ENCODE results near the gene LBHD1. TPM values are rescaled to one million over a fixed set of nuclear protein-coding genes. Genes with fewer than 3 reads are reported as not detected.

Gene LBHD1
- total RNA-seq, 1 experiment from 2014 or later = 8.7 TPM

DNA sequence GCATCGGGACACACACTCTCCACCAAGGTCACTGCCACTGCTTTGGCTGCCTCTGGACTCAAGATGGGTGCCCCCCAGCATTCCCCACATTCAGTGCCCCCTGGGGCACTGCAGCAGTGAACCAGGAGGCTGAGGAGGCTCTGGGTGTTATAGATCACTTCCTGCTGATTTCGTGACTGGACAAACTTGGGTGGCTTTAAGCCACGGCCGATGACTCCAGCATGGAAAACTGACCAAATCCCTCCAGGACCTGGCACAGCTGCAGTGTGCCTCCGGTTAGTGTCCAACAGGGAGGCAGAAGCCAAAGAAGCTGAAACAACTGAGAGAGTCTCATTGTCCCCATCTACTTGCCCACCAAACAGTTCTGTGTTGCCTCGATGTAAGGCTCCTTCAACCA lies 24.5 kb downstream of the LBHD1 start:
- H3K27me3 Mint-ChIP-seq (ENCODE audit: insufficient read depth, unreplicated experiment) = no peaks in the 10 kb centered on the region
- no peak overlapping the region for H3K4me3 Mint-ChIP-seq (ENCODE audit: unreplicated experiment)
- ChIA-PET POLR2A (interaction anchor here (0.7 to 7.1 kb wide), 6 partner anchors 19 to 64 kb away, joined by 3 to 98 read pairs (median 18); partner anchors contain the start of genes B3GAT3, C11orf98, CSKMT and TUT1), CTCF (interaction anchor here (0.6 to 1.1 kb wide), 3 partner anchors 18 to 566 kb away, joined by 3 to 4 read pairs (median 3); no protein-coding TSS in a partner anchor)
- intact Hi-C loops (cut with micrococcal nuclease) = loop anchor here (5.0 kb wide), 1 partner anchor 35 kb away; the partner anchor contains the start of genes EML3 and ROM1
- BruUV-seq (replicated peaks) = no TSS peak
- H3K36me3 Mint-ChIP-seq (ENCODE audit: insufficient read depth, unreplicated experiment) = peaks cover 47% of the 10 kb centered on the region
- H3K27ac Mint-ChIP-seq (ENCODE audit: low read depth, unreplicated experiment) = no peak overlapping the region
- no peak for DNase-seq (ENCODE audit: unreplicated experiment)
- TF ChIP-seq, protein P1, sequence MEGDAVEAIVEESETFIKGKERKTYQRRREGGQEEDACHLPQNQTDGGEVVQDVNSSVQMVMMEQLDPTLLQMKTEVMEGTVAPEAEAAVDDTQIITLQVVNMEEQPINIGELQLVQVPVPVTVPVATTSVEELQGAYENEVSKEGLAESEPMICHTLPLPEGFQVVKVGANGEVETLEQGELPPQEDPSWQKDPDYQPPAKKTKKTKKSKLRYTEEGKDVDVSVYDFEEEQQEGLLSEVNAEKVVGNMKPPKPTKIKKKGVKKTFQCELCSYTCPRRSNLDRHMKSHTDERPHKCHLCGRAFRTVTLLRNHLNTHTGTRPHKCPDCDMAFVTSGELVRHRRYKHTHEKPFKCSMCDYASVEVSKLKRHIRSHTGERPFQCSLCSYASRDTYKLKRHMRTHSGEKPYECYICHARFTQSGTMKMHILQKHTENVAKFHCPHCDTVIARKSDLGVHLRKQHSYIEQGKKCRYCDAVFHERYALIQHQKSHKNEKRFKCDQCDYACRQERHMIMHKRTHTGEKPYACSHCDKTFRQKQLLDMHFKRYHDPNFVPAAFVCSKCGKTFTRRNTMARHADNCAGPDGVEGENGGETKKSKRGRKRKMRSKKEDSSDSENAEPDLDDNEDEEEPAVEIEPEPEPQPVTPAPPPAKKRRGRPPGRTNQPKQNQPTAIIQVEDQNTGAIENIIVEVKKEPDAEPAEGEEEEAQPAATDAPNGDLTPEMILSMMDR (IDR thresholded peaks at IDR 0.05; ENCODE audit: unreplicated experiment) = no peak
- H3K4me1 Mint-ChIP-seq (ENCODE audit: insufficient read depth, unreplicated experiment) = peaks cover 6% of the 10 kb centered on the region
- H3K9me3 Mint-ChIP-seq (ENCODE audit: unreplicated experiment) = no peaks in the 10 kb centered on the region

DNA sequence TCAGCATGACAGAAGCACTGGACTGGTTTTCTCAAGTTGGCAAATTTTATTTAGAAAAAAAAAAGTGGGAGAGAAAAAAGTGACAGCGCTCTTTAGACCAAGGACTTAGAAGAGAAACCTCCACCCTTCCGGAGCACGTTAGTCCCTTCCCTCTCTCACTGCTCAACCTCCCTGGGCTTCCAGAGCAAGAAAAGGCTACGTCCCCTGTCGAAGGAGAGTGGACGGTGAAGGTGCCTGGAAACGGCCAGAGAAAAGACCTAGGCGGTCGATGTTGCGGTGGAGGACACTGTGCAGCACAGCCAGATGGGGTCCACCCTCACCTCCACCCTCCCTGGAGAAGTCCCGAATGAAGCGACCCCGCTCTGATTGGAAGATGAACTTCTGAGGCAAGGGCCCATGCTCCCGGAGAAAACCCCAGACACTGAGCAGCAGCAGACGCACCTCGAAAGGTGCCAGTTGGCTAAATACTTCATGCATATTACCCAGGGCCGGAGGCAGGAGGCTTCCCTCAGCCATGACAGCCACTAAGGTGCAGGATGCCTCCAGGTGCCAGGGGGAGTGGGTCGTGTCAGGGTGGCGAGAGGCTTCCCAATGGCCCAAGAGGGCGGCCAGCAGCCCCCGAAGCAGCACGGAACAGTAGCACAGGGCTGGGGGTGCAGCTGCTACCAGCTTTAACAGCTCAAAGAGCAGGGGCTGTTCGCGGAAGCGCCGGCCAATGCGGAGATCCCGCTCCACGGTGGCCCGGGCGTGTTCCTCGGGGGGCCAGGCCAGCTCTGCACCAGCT lies 25.1 kb downstream of the LBHD1 start:
- Mint-ChIP-seq H3K36me3 (ENCODE audit: insufficient read depth, unreplicated experiment) (peaks cover 53% of the 10 kb centered on the region), H3K9me3 (ENCODE audit: unreplicated experiment) (no peaks in the 10 kb centered on the region), H3K27me3 (ENCODE audit: insufficient read depth, unreplicated experiment) (no peaks in the 10 kb centered on the region), H3K27ac (ENCODE audit: low read depth, unreplicated experiment) (peak overlapping the region; percentile 92), H3K4me3 (ENCODE audit: unreplicated experiment) (peak overlapping the region; percentile 95), H3K4me1 (ENCODE audit: insufficient read depth, unreplicated experiment) (no peaks in the 10 kb centered on the region)
- no peak for DNase-seq (ENCODE audit: unreplicated experiment)
- no TSS peak for BruUV-seq (replicated peaks)
- ChIA-PET CTCF (interaction anchor here (0.6 to 1.5 kb wide), 5 partner anchors 10 to 566 kb away, joined by 3 to 8 read pairs (median 3); no protein-coding TSS in a partner anchor), POLR2A (interaction anchor here (0.6 to 7.1 kb wide), 22 partner anchors 8 to 668 kb away, joined by 3 to 98 read pairs (median 7); partner anchors contain the start of genes AHNAK, B3GAT3, C11orf98 and CSKMT)
- intact Hi-C loops (cut with micrococcal nuclease) = loop anchor here (5.0 kb wide), 1 partner anchor 35 kb away; the partner anchor contains the start of genes EML3 and ROM1
- TF ChIP-seq, protein P1 (IDR thresholded peaks at IDR 0.05; ENCODE audit: unreplicated experiment) = no peak

DNA sequence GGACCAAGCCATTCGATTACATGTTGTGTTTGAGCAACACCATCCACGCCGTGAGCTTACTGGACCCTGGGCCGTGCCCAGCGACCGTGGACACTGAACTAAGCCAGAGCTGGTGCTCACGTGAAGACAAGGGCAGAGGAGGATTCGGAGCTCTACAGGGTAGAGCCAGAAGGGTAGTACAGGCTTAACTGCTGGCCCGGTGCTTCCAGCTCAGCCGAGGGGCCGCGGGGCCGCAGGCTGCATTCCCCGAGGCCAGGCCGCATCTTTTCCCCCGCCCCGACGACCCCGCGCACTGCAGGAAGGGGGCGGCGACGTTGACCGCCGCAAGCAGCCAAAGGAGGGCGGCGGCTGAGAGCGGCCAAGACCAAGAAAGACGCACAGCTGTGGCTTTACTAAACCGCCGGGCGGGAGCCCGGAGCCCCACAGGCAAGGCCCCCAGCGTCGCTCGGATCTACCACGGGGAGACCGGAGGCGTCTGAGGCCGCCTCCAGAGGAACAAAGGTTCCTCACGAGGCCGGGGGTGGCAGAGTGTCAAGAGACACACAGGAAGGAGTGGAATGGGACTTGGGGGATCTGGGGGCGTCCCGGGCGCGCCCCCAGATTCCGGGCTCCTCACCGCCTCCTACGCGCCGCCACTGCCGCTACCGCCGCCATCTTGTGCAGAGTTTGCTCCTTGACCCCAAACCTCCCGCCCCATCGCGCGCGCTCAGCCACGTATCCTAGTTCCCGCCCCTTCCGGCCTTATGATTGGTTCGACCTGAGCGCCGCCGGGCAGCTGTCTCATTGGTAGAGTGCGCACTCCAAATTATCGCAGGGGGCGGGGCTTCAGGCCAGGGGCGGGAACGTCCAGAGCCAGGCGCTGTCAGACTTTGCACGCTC lies 25.9 kb downstream of the LBHD1 start, which contains the start of gene GANAB:
Gene GANAB (minus strand): TSS at position 668 of the 879 bp plus-strand sequence. CDS start 14 bp downstream, at position 654.
- intact Hi-C loops (cut with micrococcal nuclease) = loop anchor here (5.0 kb wide), 1 partner anchor 34 kb away; the partner anchor contains the start of genes EML3 and ROM1
- peaks cover 51% of the 10 kb centered on the region for H3K36me3 Mint-ChIP-seq (ENCODE audit: insufficient read depth, unreplicated experiment)
- TF ChIP-seq, protein P1 (IDR thresholded peaks at IDR 0.05; ENCODE audit: unreplicated experiment) = no peak
- peak; percentile 99 for DNase-seq (ENCODE audit: unreplicated experiment)
- TSS peak; percentile 48 for BruUV-seq (replicated peaks)
- ChIA-PET POLR2A (interaction anchor here (0.6 to 7.1 kb wide), 28 partner anchors 8 to 667 kb away, joined by 3 to 98 read pairs (median 4); partner anchors contain the start of genes AHNAK, B3GAT3, C11orf98 and CSKMT), CTCF (interaction anchor here (0.9 to 1.5 kb wide), 3 partner anchors 9 to 252 kb away, joined by 3 to 8 read pairs (median 3); no protein-coding TSS in a partner anchor)
- H3K4me3 Mint-ChIP-seq (ENCODE audit: unreplicated experiment) = peak within 1 kb of the TSS; percentile 95
- H3K27ac Mint-ChIP-seq (ENCODE audit: low read depth, unreplicated experiment) = peak within 1 kb of the TSS; percentile 92
- H3K27me3 Mint-ChIP-seq (ENCODE audit: insufficient read depth, unreplicated experiment) = no peaks in the 10 kb centered on the region
- no peaks in the 10 kb centered on the region for H3K9me3 Mint-ChIP-seq (ENCODE audit: unreplicated experiment)
- no peaks in the 10 kb centered on the region for H3K4me1 Mint-ChIP-seq (ENCODE audit: insufficient read depth, unreplicated experiment)
